K562 (cell line): ENCODE data around the gene AMMECR1L. TPM values are rescaled to one million over a fixed set of nuclear protein-coding genes. Genes with fewer than 3 reads are reported as not detected.

Experiments used
- CHCHD3 ChIP-seq: fragments of 250-450 bp; sonication (Bioruptor Pico); IDR thresholded peaks from 2 replicates; pipeline ENCODE4 v2.1.2; 2022; ENCODE audit warnings: mild to moderate bottlenecking
- DDX20 ChIP-seq: fragments of 450-650 bp; IDR thresholded peaks from 2 replicates; pipeline ENCODE4 v1.6.1; 2016; ENCODE audit warnings: missing genetic modification characterization, low read depth, mild to moderate bottlenecking, missing compliant biosample characterization, moderate library complexity
- FOSL1 ChIP-seq: fragments of 200-800 bp; sonication (Bioruptor generic); conservative IDR thresholded peaks from 2 replicates; pipeline ENCODE4 v1.6.1; 2016; ENCODE audit warnings: missing genetic modification characterization, missing compliant biosample characterization
- HOMEZ ChIP-seq: fragments of 250-450 bp; sonication (Bioruptor Pico); IDR thresholded peaks from 2 replicates; pipeline ENCODE4 v1.4.0; 2020; ENCODE audit warnings: mild to moderate bottlenecking, moderate library complexity
- MTF1 ChIP-seq: fragments of 250-450 bp; sonication (Bioruptor Pico); IDR thresholded peaks from 2 replicates; pipeline ENCODE4 v1.9.0; 2021; ENCODE audit warnings: moderate library complexity, mild to moderate bottlenecking, inconsistent platforms, borderline replicate concordance
- RBM22 ChIP-seq: fragments of 200-400 bp; formaldehyde crosslinking; IDR thresholded peaks from 2 replicates; pipeline ENCODE4 v1.6.1; 2018; ENCODE audit warnings: low read length, low read depth; ENCODE audit not compliant: poor library complexity, severe bottlenecking
- SETDB1 ChIP-seq: IDR thresholded peaks from one replicate; pipeline ENCODE4 v1.6.1; 2012; ENCODE audit warnings: low read length, control low read depth, inconsistent platforms
- STAT5B ChIP-seq: fragments of 250-450 bp; sonication (Bioruptor Pico); IDR thresholded peaks from 2 replicates; pipeline ENCODE4 v1.8.0; 2021; ENCODE audit warnings: mild to moderate bottlenecking, inconsistent platforms
- TCFL5 ChIP-seq: fragments of 250-450 bp; sonication (Bioruptor Pico); conservative IDR thresholded peaks from 2 replicates; pipeline ENCODE4 v1.6.1; 2021; ENCODE audit warnings: mild to moderate bottlenecking, moderate library complexity, matching md5 sums
- TEAD1 ChIP-seq, 2 experiments: fragments of 450-650 bp in 1 of 2; sonication (generic) in 1 of 2; formaldehyde crosslinking; IDR thresholded peaks; 2 replicates each; pipeline versions ENCODE4 v1.4.0 to v1.8.0; 2020 to 2022; ENCODE audit warnings: mild to moderate bottlenecking in 2 of 2, missing genetic modification reagents in 1 of 2
- THRA ChIP-seq: fragments of 450-650 bp; IDR thresholded peaks from 2 replicates; pipeline ENCODE4 v1.6.1; 2017; ENCODE audit warnings: mild to moderate bottlenecking, moderate library complexity
- ZNF134 ChIP-seq: fragments of 250-450 bp; sonication (Bioruptor Pico); conservative IDR thresholded peaks from 2 replicates; pipeline ENCODE4 v1.4.0; 2020
- ZNF146 ChIP-seq: IDR thresholded peaks from one replicate; pipeline ENCODE4 v1.6.1; 2018; ENCODE audit warnings: missing compliant biosample characterization; ENCODE audit not compliant: unreplicated experiment
- ZNF212 ChIP-seq: fragments of 450-650 bp; formaldehyde crosslinking; IDR thresholded peaks from 2 replicates; pipeline ENCODE4 v1.4.0; 2020; ENCODE audit warnings: mild to moderate bottlenecking
- ZNF239 ChIP-seq: fragments of 250-450 bp; sonication (Bioruptor Pico); IDR thresholded peaks from 2 replicates; pipeline ENCODE4 v1.4.0; 2020; ENCODE audit warnings: mild to moderate bottlenecking
- ZNF253 ChIP-seq: fragments of 250-450 bp; sonication (Bioruptor Pico); conservative IDR thresholded peaks from 2 replicates; pipeline ENCODE4 v1.6.1; 2021; ENCODE audit warnings: mild to moderate bottlenecking
- polyA plus RNA-seq, 8 experiments: library from polyadenylated mRNA; depleted of rRNA in 4 of 8; stranded (reverse) in 5 of 8; unstranded in 3 of 8; fragments of >200 nt; fragmentation: Nextera tagmentation in 2 of 8; fragmentation: Illumina TruSeq in 1 of 8; extraction: Ambion mirVana in 2 of 8; extraction: Trizol in 1 of 8; gene quantifications; 2 replicates each; pipeline versions ENCODE4 v1.2.1 to v1.2.3, GENCODE V29; 2011 to 2014; ENCODE audit warnings: inconsistent platforms in 1 of 8, missing spikeins in 1 of 8
- total RNA-seq, 7 experiments: library from RNA; depleted of rRNA in 6 of 7; stranded (reverse); fragments of >200 nt in 6 of 7; fragmentation: Illumina TruSeq in 2 of 7; extraction: Trizol in 2 of 7; gene quantifications; 2 replicates each; pipeline versions ENCODE4 v1.2.1 to v1.2.3, GENCODE V29; 2011 to 2021; ENCODE audit warnings: low replicate concordance in 1 of 7
- TF ChIP-seq, protein P1 (sequence below), 3 experiments: fragments of 200-800 bp in 1 of 3; sonication (Bioruptor generic) in 1 of 3; sonication (generic) in 1 of 3; formaldehyde crosslinking in 1 of 3; IDR thresholded peaks; 2 replicates each; pipeline versions ENCODE4 v1.6.1 to v1.8.0; 2016 to 2022; ENCODE audit warnings: mild to moderate bottlenecking in 2 of 3, missing compliant biosample characterization in 2 of 3, missing genetic modification characterization in 2 of 3, missing genetic modification reagents in 1 of 3
- TF ChIP-seq, protein P2 (sequence below), 3 experiments: fragments of 200-800 bp in 1 of 3; fragments of 250-450 bp in 1 of 3; fragments of 450-650 bp in 1 of 3; sonication (Bioruptor Pico) in 1 of 3; sonication (Bioruptor generic) in 1 of 3; formaldehyde crosslinking in 1 of 3; IDR thresholded peaks; 2 replicates each; pipeline versions ENCODE4 v1.6.1 to v1.8.0; 2016 to 2022; ENCODE audit warnings: mild to moderate bottlenecking in 2 of 3, missing genetic modification characterization in 2 of 3, missing compliant biosample characterization in 1 of 3, moderate library complexity in 1 of 3
- TF ChIP-seq, protein P3 (sequence below): fragments of 250-450 bp; sonication (Bioruptor Pico); IDR thresholded peaks from 2 replicates; pipeline ENCODE4 v1.8.0; 2021; ENCODE audit warnings: mild to moderate bottlenecking, moderate library complexity

Gene AMMECR1L
- total and polyA plus RNA-seq, 9 of the 15 experiments (the other 6 are each of a cell fraction or from before 2014, with no cell fraction given): 3.7 to 15.3 (median 9.1) TPM

GRCh38 chr2:127927384-127927783 is 41.6 kb upstream of the AMMECR1L start (continued):
- TF ChIP-seq THRA (no peak), ZNF134 (CRISPR knock-in tag) (peak; percentile 75), TEAD1 (CRISPR knock-in tag; IDR thresholded peaks at IDR 0.05) (peak in 1 of 2 experiments; percentile 98; a peak in 2 of 4 replicates), TCFL5 (CRISPR knock-in tag) (peak; percentile 92), ZNF239 (CRISPR knock-in tag) (peak; percentile 92), ZNF253 (CRISPR knock-in tag) (no peak), FOSL1 (tag) (no peak), HOMEZ (CRISPR knock-in tag) (peak; percentile 68; the same call in 1 of the 2 replicates), SETDB1 (no peak), MTF1 (CRISPR knock-in tag) (peak; percentile 51; the same call in 1 of the 2 replicates), ZNF146 (no peak), RBM22 (no peak), CHCHD3 (no peak), ZNF212 (CRISPR knock-in tag) (peak; percentile 84; the same call in 1 of the 2 replicates), STAT5B (CRISPR knock-in tag) (peak; percentile 80), DDX20 (tag) (peak; percentile 98)
- TF ChIP-seq, protein P1, sequence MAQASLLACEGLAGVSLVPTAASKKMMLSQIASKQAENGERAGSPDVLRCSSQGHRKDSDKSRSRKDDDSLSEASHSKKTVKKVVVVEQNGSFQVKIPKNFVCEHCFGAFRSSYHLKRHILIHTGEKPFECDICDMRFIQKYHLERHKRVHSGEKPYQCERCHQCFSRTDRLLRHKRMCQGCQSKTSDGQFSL (CRISPR knock-in tag; IDR thresholded peaks at IDR 0.05): no peak
- TF ChIP-seq, protein P1 (tag; IDR thresholded peaks at IDR 0.05): peak in 1 of 2 experiments; percentile 97; a peak in 2 of 4 replicates
- TF ChIP-seq, protein P2, sequence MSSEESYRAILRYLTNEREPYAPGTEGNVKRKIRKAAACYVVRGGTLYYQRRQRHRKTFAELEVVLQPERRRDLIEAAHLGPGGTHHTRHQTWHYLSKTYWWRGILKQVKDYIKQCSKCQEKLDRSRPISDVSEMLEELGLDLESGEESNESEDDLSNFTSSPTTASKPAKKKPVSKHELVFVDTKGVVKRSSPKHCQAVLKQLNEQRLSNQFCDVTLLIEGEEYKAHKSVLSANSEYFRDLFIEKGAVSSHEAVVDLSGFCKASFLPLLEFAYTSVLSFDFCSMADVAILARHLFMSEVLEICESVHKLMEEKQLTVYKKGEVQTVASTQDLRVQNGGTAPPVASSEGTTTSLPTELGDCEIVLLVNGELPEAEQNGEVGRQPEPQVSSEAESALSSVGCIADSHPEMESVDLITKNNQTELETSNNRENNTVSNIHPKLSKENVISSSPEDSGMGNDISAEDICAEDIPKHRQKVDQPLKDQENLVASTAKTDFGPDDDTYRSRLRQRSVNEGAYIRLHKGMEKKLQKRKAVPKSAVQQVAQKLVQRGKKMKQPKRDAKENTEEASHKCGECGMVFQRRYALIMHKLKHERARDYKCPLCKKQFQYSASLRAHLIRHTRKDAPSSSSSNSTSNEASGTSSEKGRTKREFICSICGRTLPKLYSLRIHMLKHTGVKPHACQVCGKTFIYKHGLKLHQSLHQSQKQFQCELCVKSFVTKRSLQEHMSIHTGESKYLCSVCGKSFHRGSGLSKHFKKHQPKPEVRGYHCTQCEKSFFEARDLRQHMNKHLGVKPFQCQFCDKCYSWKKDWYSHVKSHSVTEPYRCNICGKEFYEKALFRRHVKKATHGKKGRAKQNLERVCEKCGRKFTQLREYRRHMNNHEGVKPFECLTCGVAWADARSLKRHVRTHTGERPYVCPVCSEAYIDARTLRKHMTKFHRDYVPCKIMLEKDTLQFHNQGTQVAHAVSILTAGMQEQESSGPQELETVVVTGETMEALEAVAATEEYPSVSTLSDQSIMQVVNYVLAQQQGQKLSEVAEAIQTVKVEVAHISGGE (CRISPR knock-in tag; IDR thresholded peaks at IDR 0.05): peak in 1 of 3 experiments; percentile 84; a peak in 2 of 6 replicates
- TF ChIP-seq, protein P3, sequence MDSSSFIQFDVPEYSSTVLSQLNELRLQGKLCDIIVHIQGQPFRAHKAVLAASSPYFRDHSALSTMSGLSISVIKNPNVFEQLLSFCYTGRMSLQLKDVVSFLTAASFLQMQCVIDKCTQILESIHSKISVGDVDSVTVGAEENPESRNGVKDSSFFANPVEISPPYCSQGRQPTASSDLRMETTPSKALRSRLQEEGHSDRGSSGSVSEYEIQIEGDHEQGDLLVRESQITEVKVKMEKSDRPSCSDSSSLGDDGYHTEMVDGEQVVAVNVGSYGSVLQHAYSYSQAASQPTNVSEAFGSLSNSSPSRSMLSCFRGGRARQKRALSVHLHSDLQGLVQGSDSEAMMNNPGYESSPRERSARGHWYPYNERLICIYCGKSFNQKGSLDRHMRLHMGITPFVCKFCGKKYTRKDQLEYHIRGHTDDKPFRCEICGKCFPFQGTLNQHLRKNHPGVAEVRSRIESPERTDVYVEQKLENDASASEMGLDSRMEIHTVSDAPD (CRISPR knock-in tag): peak; percentile 85
